Endothelial cell (in vitro differentiated cells): ENCODE results near the gene IL20RB. TPM values are rescaled to one million over a fixed set of nuclear protein-coding genes. Genes with fewer than 3 reads are reported as not detected.

Experiments used
- DNase-seq: peaks from one replicate; pipeline ENCODE4 v3.0.0; 2021; ENCODE audit warnings: low spot score
- H3K27ac Mint-ChIP-seq: one replicate; pipeline ENCODE4 v1.8.0; 2021; ENCODE audit warnings: mixed read lengths, inconsistent platforms; ENCODE audit not compliant: unreplicated experiment
- H3K27me3 Mint-ChIP-seq: one replicate; pipeline ENCODE4 v1.8.0; 2021; ENCODE audit warnings: mild to moderate bottlenecking, moderate library complexity, mixed read lengths, inconsistent platforms; ENCODE audit not compliant: unreplicated experiment
- H3K36me3 Mint-ChIP-seq: one replicate; pipeline ENCODE4 v1.8.0; 2021; ENCODE audit warnings: mild to moderate bottlenecking, low read depth, mixed read lengths, inconsistent platforms; ENCODE audit not compliant: unreplicated experiment
- H3K4me1 Mint-ChIP-seq: one replicate; pipeline ENCODE4 v1.8.0; 2021; ENCODE audit warnings: mild to moderate bottlenecking, mixed read lengths, inconsistent platforms; ENCODE audit not compliant: unreplicated experiment
- H3K4me3 Mint-ChIP-seq: one replicate; pipeline ENCODE4 v1.8.0; 2021; ENCODE audit warnings: mild to moderate bottlenecking, mixed read lengths, inconsistent platforms; ENCODE audit not compliant: unreplicated experiment
- H3K9me3 Mint-ChIP-seq: one replicate; pipeline ENCODE4 v1.8.0; 2021; ENCODE audit warnings: mixed read lengths, inconsistent platforms; ENCODE audit not compliant: unreplicated experiment
- CTCF ChIP-seq: fragments of 200-600 bp; sonication (generic); IDR thresholded peaks from one replicate; pipeline ENCODE4 v1.5.0; 2021; ENCODE audit warnings: antibody characterized with exemption; ENCODE audit not compliant: unreplicated experiment
- total RNA-seq: library from RNA; stranded (reverse); fragmentation: NEBNext Ultra II Directional; extraction: Animal tissue kit (Norgen Biotek cat#: 25700); gene quantifications from one replicate; pipeline ENCODE4 v1.2.1, GENCODE V29; 2021; ENCODE audit not compliant: unreplicated experiment

IL20RB gene
- total RNA-seq, 1 donor from 2014 or later = 2.9 TPM

- no peak overlapping the region for H3K4me3 Mint-ChIP-seq
- no peak overlapping the region for H3K27ac Mint-ChIP-seq
- H3K36me3 Mint-ChIP-seq = no peaks in the 10 kb centered on the region
- H3K4me1 Mint-ChIP-seq = peaks cover 29% of the 10 kb centered on the region
- DNase-seq = no peak
- H3K27me3 Mint-ChIP-seq = peaks cover 2% of the 10 kb centered on the region
- no peak for TF ChIP-seq CTCF
- H3K9me3 Mint-ChIP-seq = no peaks in the 10 kb centered on the region
These were observed 92.5 kb downstream of the IL20RB start for GRCh38 chr3:137050281-137050680.

GRCh38 chr3:137052298-137052697, 94.5 kb downstream of the IL20RB start:
- Mint-ChIP-seq H3K36me3 (no peaks in the 10 kb centered on the region), H3K9me3 (no peaks in the 10 kb centered on the region), H3K27ac (no peak overlapping the region), H3K4me1 (peaks cover 19% of the 10 kb centered on the region), H3K4me3 (no peak overlapping the region), H3K27me3 (no peaks in the 10 kb centered on the region)
- no peak for TF ChIP-seq CTCF
- DNase-seq = no peak

Other genes starting within 250 kb of the IL20RB start
- 30.0 TPM for gene STAG1, start 205.6 kb upstream of the IL20RB start, total RNA-seq
- 8.2 TPM for gene SLC35G2, start 138.9 kb upstream of the IL20RB start, total RNA-seq
- 53.9 TPM for gene NCK1, start 95.8 kb upstream of the IL20RB start, total RNA-seq